ENCODE data around the gene NCAPH2. TPM values are rescaled to one million over a fixed set of nuclear protein-coding genes. Genes with fewer than 3 reads are reported as not detected.
A peak's percentile ranks its signal among the peaks of the same experiment; 100 is the strongest.

NCAPH2 gene
- total and polyA plus RNA-seq, 4 experiments from 2014 or later: 36.4 to 81.8 (median 59.0) TPM

DNA sequence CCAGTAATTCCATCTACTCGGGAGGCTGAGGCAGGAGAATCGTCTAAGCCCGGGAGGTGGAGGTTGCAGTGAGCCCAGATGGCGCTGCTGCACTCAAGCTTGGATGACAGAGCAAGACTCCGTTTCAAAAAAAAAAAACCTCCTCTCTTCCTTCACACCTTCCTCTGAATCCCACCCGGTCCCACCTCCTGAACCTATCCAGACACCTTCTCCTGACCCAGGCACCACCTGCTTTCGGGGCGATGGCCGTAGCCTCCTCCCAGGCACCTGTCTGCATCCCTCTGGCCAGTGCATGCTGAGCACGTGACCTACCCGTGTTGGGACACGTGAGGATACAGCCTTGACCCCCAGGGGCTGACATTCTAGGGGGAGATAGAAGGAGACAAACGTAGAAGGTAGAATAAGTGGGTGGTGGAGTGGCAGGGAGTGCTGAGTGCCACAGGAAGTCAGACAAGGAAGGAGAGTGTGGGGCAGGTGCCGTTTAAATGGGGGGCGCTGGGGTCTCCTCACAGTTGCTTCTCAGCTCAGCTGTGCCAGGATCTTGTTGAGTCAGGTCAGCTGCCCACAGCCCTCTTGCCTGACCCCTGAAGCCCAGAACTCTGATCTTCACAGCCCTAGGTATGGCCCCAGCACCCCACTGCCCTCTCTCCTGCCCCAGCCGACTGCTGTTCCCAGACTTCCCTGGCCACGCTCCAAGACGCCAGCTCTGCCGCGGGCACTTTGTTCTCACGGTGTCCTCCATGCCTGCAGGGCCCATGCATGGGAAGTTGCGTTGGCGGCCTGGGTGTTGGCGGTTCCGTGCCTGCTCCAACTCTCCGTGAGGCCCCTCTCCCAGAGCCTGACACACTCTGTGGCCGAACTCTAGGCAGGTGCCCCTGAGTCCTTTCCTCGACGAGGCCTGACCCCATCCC is 22.5 kb upstream of the NCAPH2 start:
- Histone ChIP-seq H3K9me3 (ENCODE audit: control insufficient read depth in 1 of 2, low read length in 2 of 2) (no peaks in the 10 kb centered on the region), H3K27ac (ENCODE audit: low read depth, low read length) (no peak overlapping the region), H3K4me3 (ENCODE audit: low read length in 2 of 2) (no peak overlapping the region), H3K36me3 (ENCODE audit: insufficient read depth, low read length) (no peaks in the 10 kb centered on the region), H3K27me3 (ENCODE audit: insufficient read depth, low read length) (no peaks in the 10 kb centered on the region), H3K4me1 (ENCODE audit: insufficient read depth, low read length) (peaks cover 11% of the 10 kb centered on the region)
- no peaks in the 10 kb centered on the region for H3K27me3 Mint-ChIP-seq
- H3K4me1 Mint-ChIP-seq: peaks cover 0 to 7% (median 2%) of the 10 kb centered on the region in 4 donors
- H3K4me3 Mint-ChIP-seq: peak overlapping the region in 1 of 8 donors; percentile 7
- POLR2A ChIA-PET (ENCODE audit: partially characterized antibody): no interaction called here
- H3K9me3 Mint-ChIP-seq: no peaks in the 10 kb centered on the region
- H3K27ac Mint-ChIP-seq: peak overlapping the region in 1 of 7 donors; percentile 30
- no peaks in the 10 kb centered on the region for H3K36me3 Mint-ChIP-seq
- intact Hi-C loops (cut with micrococcal nuclease): no loop called here
- DNase-seq: no peak
- CTCF ChIA-PET (ENCODE audit: partially characterized antibody): interaction anchor here (0.9 to 2.2 kb wide), 2 partner anchors 12 to 13 kb away, joined by 5 to 8 read pairs; no protein-coding TSS in a partner anchor

DNA sequence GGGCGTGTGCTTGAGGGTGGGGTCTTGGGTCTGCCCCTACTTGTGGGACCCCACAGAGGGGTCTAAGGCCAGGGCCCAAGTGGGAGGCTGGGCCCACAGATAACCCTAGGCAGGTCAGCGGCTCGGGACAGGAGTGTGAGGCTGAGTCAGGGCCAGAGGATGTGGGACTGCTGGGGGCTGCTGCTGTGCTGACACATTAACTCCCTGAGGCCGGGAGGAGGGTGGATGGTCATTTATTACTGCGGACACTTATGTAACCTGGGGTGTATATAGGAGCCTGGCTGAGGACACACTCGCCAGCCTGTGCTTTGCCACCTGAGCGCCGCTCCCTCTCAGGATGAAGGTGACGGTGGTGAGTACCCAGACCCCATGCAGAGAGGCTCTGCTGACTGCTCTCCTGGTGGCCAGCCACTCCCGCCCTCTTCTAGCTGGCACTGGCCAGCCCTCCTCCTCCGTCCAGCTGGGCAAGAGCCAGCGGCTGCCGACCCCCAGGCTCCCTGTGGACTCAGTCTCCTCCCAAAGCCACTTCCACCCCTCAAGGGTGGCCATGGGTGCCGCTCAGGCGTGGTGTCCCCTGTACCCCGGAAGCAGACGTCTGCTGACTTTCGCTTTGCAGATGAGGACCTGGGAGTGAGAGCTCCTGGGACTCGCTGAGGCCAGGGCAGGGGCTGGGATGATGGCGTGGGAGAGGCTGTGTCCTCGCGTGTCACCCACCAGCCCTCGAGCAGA is 21.3 kb upstream of the NCAPH2 start, which contains the start of gene MIOX:
Gene MIOX (plus strand): TSS at position 299 of the 729 bp plus-strand sequence. CDS start 39 bp downstream, at position 338.
- Histone ChIP-seq H3K4me1 (ENCODE audit: insufficient read depth, low read length) (peaks cover 15% of the 10 kb centered on the region), H3K27ac (ENCODE audit: low read depth, low read length) (no peak within 1 kb of the TSS), H3K27me3 (ENCODE audit: insufficient read depth, low read length) (no peaks in the 10 kb centered on the region), H3K36me3 (ENCODE audit: insufficient read depth, low read length) (no peaks in the 10 kb centered on the region), H3K4me3 (ENCODE audit: low read length in 2 of 2) (no peak within 1 kb of the TSS), H3K9me3 (ENCODE audit: control insufficient read depth in 1 of 2, low read length in 2 of 2) (no peaks in the 10 kb centered on the region)
- Mint-ChIP-seq H3K36me3 (no peaks in the 10 kb centered on the region), H3K4me1 (peaks cover 5 to 13% (median 6%) of the 10 kb centered on the region in 4 donors), H3K27ac (peak within 1 kb of the TSS in 2 of 7 donors; percentile 4 to 30), H3K9me3 (no peaks in the 10 kb centered on the region), H3K27me3 (no peaks in the 10 kb centered on the region), H3K4me3 (no peak within 1 kb of the TSS)
- CTCF ChIA-PET (ENCODE audit: partially characterized antibody): interaction anchor here (0.8 to 2.2 kb wide), 2 partner anchors 8 to 11 kb away, joined by 3 to 8 read pairs; no protein-coding TSS in a partner anchor
- DNase-seq: no peak
- intact Hi-C loops (cut with micrococcal nuclease): no loop called here
- POLR2A ChIA-PET (ENCODE audit: partially characterized antibody): no interaction called here

DNA sequence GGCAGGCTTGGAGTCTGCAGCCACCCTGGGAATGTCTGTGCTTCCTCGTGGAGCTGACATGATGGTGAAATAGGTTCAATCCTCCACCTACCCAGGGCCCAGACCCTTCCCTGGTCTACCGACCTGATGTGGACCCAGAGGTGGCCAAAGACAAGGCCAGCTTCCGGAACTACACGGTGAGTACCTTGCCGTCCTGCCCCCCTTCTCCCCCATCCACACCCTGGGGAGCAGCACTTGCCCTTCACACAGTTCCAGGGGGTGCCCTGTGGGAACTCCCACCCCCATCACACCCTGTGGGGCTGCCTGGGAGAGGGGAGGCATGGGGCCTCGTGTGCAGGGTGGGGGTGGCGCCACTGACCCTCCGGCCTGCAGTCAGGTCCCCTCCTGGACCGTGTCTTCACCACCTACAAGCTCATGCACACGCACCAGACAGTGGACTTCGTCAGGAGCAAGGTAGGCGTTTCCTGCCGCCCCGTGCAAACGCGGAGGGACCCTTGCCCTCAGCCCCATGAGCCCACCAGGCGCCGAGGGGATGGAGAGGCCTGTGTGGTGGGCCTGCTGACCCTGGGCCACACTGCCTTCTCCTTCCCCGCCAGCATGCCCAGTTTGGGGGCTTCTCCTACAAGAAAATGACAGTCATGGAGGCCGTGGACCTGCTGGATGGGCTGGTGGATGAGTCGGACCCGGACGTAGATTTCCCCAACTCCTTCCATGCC is 20.6 kb upstream of the NCAPH2 start:
- POLR2A ChIA-PET (ENCODE audit: partially characterized antibody): no interaction called here
- H3K36me3 Mint-ChIP-seq: no peaks in the 10 kb centered on the region
- intact Hi-C loops (cut with micrococcal nuclease): no loop called here

DNA sequence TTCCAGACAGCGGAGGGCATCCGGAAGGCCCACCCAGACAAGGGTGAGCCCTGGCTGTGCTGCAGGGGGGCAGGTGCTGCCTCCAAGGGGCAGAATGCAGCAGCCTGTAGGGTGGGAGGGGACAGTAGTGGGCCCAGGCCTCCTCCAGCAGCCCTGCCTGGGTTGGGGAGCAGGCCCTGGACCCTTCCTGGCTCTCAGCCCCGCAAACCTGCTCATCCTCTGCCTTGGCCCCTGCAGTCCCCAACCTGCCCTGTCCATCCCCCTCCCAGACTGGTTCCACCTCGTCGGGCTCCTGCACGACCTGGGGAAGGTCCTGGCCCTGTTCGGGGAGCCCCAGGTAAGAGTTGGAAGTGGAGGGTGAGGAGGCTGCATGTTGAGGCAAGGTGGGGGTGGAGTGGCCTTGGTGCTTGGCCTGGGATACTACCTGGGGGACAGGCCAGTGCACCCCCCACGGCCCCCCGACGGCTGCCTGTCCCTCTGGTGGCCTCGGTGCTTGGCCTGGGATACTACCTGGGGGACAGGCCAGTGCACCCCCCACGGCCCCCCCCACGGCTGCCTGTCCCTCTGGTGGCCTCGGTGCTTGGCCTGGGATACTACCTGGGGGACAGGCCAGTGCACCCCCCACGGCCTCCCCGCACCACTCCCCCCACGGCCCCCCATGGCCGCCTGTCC is 19.9 kb upstream of the NCAPH2 start:
- Mint-ChIP-seq H3K36me3 (no peaks in the 10 kb centered on the region), H3K4me1 (peaks cover 5 to 13% (median 6%) of the 10 kb centered on the region in 4 donors), H3K27ac (no peak overlapping the region), H3K27me3 (no peaks in the 10 kb centered on the region), H3K4me3 (no peak overlapping the region), H3K9me3 (no peaks in the 10 kb centered on the region)
- Histone ChIP-seq H3K4me3 (ENCODE audit: low read length in 2 of 2) (no peak overlapping the region), H3K9me3 (ENCODE audit: control insufficient read depth in 1 of 2, low read length in 2 of 2) (no peaks in the 10 kb centered on the region), H3K4me1 (ENCODE audit: insufficient read depth, low read length) (peaks cover 8% of the 10 kb centered on the region), H3K27me3 (ENCODE audit: insufficient read depth, low read length) (no peaks in the 10 kb centered on the region), H3K27ac (ENCODE audit: low read depth, low read length) (no peak overlapping the region), H3K36me3 (ENCODE audit: insufficient read depth, low read length) (no peaks in the 10 kb centered on the region)
- CTCF ChIA-PET (ENCODE audit: partially characterized antibody): no interaction called here
- intact Hi-C loops (cut with micrococcal nuclease): no loop called here
- POLR2A ChIA-PET (ENCODE audit: partially characterized antibody): no interaction called here
- DNase-seq: no peak

More for the DNA sequence above, 20.6 kb upstream of the NCAPH2 start:
- Mint-ChIP-seq H3K27ac (no peak overlapping the region), H3K4me3 (no peak overlapping the region), H3K4me1 (peaks cover 5 to 13% (median 6%) of the 10 kb centered on the region in 4 donors), H3K27me3 (no peaks in the 10 kb centered on the region), H3K9me3 (no peaks in the 10 kb centered on the region)
- no peak overlapping the region for H3K4me3 ChIP-seq (ENCODE audit: low read length in 2 of 2)
- no peak for DNase-seq
- H3K4me1 ChIP-seq (ENCODE audit: insufficient read depth, low read length): peaks cover 8% of the 10 kb centered on the region
- H3K27ac ChIP-seq (ENCODE audit: low read depth, low read length): no peak overlapping the region
- H3K36me3 ChIP-seq (ENCODE audit: insufficient read depth, low read length): no peaks in the 10 kb centered on the region
- no peaks in the 10 kb centered on the region for H3K27me3 ChIP-seq (ENCODE audit: insufficient read depth, low read length)
- no peaks in the 10 kb centered on the region for H3K9me3 ChIP-seq (ENCODE audit: control insufficient read depth in 1 of 2, low read length in 2 of 2)
- CTCF ChIA-PET (ENCODE audit: partially characterized antibody): interaction anchor here (0.8 to 2.2 kb wide), 2 partner anchors 9 to 10 kb away, joined by 3 to 8 read pairs; no protein-coding TSS in a partner anchor

GRCh38 chr22:50488886-50489285 is 19.1 kb upstream of the NCAPH2 start:
- Histone ChIP-seq H3K4me1 (ENCODE audit: insufficient read depth, low read length) (peaks cover 8% of the 10 kb centered on the region), H3K27ac (ENCODE audit: low read depth, low read length) (no peak overlapping the region), H3K9me3 (ENCODE audit: control insufficient read depth in 1 of 2, low read length in 2 of 2) (no peaks in the 10 kb centered on the region), H3K27me3 (ENCODE audit: insufficient read depth, low read length) (no peaks in the 10 kb centered on the region), H3K36me3 (ENCODE audit: insufficient read depth, low read length) (no peaks in the 10 kb centered on the region), H3K4me3 (ENCODE audit: low read length in 2 of 2) (no peak overlapping the region)
- ChIA-PET CTCF (ENCODE audit: partially characterized antibody) (no interaction called here), POLR2A (ENCODE audit: partially characterized antibody) (no interaction called here)
- no peaks in the 10 kb centered on the region for H3K27me3 Mint-ChIP-seq
- H3K4me3 Mint-ChIP-seq: no peak overlapping the region
- H3K9me3 Mint-ChIP-seq: no peaks in the 10 kb centered on the region
- no peak for DNase-seq
- peaks cover 5 to 13% (median 6%) of the 10 kb centered on the region in 4 donors for H3K4me1 Mint-ChIP-seq
- no peak overlapping the region for H3K27ac Mint-ChIP-seq
- intact Hi-C loops (cut with micrococcal nuclease): no loop called here
- H3K36me3 Mint-ChIP-seq: no peaks in the 10 kb centered on the region

DNA sequence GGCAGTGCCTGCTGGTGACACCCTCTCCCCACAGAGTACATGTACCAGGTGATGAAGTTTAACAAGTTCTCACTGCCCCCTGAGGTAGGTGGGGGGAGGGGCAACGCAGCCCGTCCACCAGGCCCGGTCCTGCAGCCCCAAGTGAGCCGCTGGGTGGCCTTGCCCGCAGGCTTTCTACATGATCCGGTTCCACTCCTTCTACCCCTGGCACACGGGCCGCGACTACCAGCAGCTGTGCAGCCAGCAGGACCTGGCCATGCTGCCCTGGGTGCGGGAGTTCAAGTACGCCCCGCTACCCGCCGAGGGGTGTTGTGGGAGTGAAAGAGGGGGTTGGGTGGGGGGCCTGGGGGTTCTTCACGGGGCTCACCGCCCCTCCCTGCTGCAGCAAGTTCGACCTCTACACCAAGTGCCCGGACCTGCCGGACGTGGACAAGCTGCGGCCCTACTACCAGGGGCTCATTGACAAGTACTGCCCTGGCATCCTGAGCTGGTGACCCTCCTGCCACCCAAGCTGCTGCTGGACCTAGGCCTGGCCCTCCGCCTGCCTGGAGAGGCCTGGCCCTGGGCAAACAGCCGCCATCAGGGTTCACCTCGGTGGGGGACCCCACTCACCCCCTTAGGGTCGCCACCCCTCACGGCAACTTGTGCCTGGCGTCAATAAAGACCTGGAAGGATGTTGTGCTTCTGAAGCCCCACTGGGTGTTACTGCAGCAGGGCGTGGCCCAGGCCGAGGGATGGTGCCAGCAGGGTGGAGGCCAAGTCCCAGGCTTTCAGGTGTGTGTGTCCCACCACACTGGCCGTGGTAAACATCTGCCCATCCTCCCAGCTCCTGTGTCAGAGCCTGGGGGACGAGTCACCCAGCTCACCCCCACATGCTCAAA is 18.4 kb upstream of the NCAPH2 start:
- no peaks in the 10 kb centered on the region for H3K9me3 ChIP-seq (ENCODE audit: control insufficient read depth in 1 of 2, low read length in 2 of 2)
- no peaks in the 10 kb centered on the region for H3K27me3 ChIP-seq (ENCODE audit: insufficient read depth, low read length)
- H3K4me3 Mint-ChIP-seq: no peak overlapping the region
- H3K27me3 Mint-ChIP-seq: no peaks in the 10 kb centered on the region
- no peak overlapping the region for H3K4me3 ChIP-seq (ENCODE audit: low read length in 2 of 2)
- intact Hi-C loops (cut with micrococcal nuclease): loop anchor here (10.0 kb wide), 1 partner anchor 45 kb away; no protein-coding TSS in a partner anchor
- peaks cover 8% of the 10 kb centered on the region for H3K4me1 ChIP-seq (ENCODE audit: insufficient read depth, low read length)
- H3K27ac Mint-ChIP-seq: no peak overlapping the region
- CTCF ChIA-PET (ENCODE audit: partially characterized antibody): interaction anchor here (0.7 kb wide), 1 partner anchor 20 kb away, joined by 3 read pairs; no protein-coding TSS in a partner anchor
- H3K36me3 Mint-ChIP-seq: no peaks in the 10 kb centered on the region
- no peak overlapping the region for H3K27ac ChIP-seq (ENCODE audit: low read depth, low read length)
- H3K9me3 Mint-ChIP-seq: no peaks in the 10 kb centered on the region
- no peaks in the 10 kb centered on the region for H3K36me3 ChIP-seq (ENCODE audit: insufficient read depth, low read length)
- H3K4me1 Mint-ChIP-seq: peaks cover 5 to 13% (median 6%) of the 10 kb centered on the region in 4 donors
- no peak for DNase-seq
- POLR2A ChIA-PET (ENCODE audit: partially characterized antibody): no interaction called here
